Brain microvascular endothelial cell (primary cell): ENCODE results near the gene MTFR1L.

Experiments used
- DNase-seq: peaks from one replicate; pipeline ENCODE4 v3.0.0-alpha.2; 2020
- H3K27ac ChIP-seq: fragments of 250-450 bp; sonication (Bioruptor Pico); 2 replicates; pipeline ENCODE4 v1.5.1; 2020; ENCODE audit warnings: mild to moderate bottlenecking, moderate library complexity
- H3K27me3 ChIP-seq: fragments of 250-450 bp; sonication (Bioruptor Pico); replicated peaks from 2 replicates; pipeline ENCODE4 v1.5.1; 2020; ENCODE audit warnings: mild to moderate bottlenecking
- H3K36me3 ChIP-seq: fragments of 250-450 bp; sonication (Bioruptor Pico); replicated peaks from 2 replicates; pipeline ENCODE4 v1.5.1; 2020; ENCODE audit warnings: mild to moderate bottlenecking
- H3K4me3 ChIP-seq: 2 replicates; pipeline ENCODE4 v1.5.1; 2011; ENCODE audit warnings: low read depth, mild to moderate bottlenecking, control low read depth, low read length, moderate library complexity
- CTCF ChIP-seq: IDR thresholded peaks from 2 replicates; pipeline ENCODE4 v1.5.1; 2011; ENCODE audit warnings: low read depth, mild to moderate bottlenecking, moderate library complexity, low read length, control low read depth, inconsistent platforms; ENCODE audit errors: missing control alignments
- in situ Hi-C: cut with HindIII; loops from 2 replicates; pipeline ENCODE4 v1.10.0; 2017; ENCODE audit warnings: low sequenced_read_pairs, low pct_ligation_motif_present

MTFR1L gene

GRCh38 chr1:25803368-25803767 is 16.4 kb upstream of the MTFR1L start:
- Histone ChIP-seq H3K27ac (no peak overlapping the region), H3K27me3 (no peaks in the 10 kb centered on the region), H3K4me3 (no peak overlapping the region), H3K36me3 (peaks cover 4% of the 10 kb centered on the region)
- no peak for DNase-seq
- in situ Hi-C loops: no loop called here
- TF ChIP-seq CTCF: no peak

- in situ Hi-C loops: no loop called here
- no peak for DNase-seq
- H3K4me3 ChIP-seq: no peak overlapping the region
- peaks cover 13% of the 10 kb centered on the region for H3K36me3 ChIP-seq
- no peak overlapping the region for H3K27ac ChIP-seq
- H3K27me3 ChIP-seq: no peaks in the 10 kb centered on the region
- no peak for TF ChIP-seq CTCF
Observed at GRCh38 chr1:25804244-25804963, 15.3 kb upstream of the MTFR1L start.

- no peak overlapping the region for H3K4me3 ChIP-seq
- H3K27ac ChIP-seq: no peak overlapping the region
- peaks cover 15% of the 10 kb centered on the region for H3K36me3 ChIP-seq
- no peaks in the 10 kb centered on the region for H3K27me3 ChIP-seq
- peak; percentile 24 for TF ChIP-seq CTCF
- in situ Hi-C loops: no loop called here
- no peak for DNase-seq
Observed at GRCh38 chr1:25804964-25805862, 14.5 kb upstream of the MTFR1L start.

GRCh38 chr1:25805863-25806225 is 13.9 kb upstream of the MTFR1L start:
- no peak for DNase-seq
- Histone ChIP-seq H3K27ac (no peak overlapping the region), H3K4me3 (no peak overlapping the region), H3K27me3 (no peaks in the 10 kb centered on the region), H3K36me3 (peaks cover 17% of the 10 kb centered on the region)
- in situ Hi-C loops: no loop called here
- TF ChIP-seq CTCF: no peak

GRCh38 chr1:25806418-25806817 is 13.3 kb upstream of the MTFR1L start:
- H3K36me3 ChIP-seq: peaks cover 17% of the 10 kb centered on the region
- in situ Hi-C loops: no loop called here
- no peak overlapping the region for H3K4me3 ChIP-seq
- TF ChIP-seq CTCF: no peak
- H3K27ac ChIP-seq: no peak overlapping the region
- DNase-seq: no peak
- no peaks in the 10 kb centered on the region for H3K27me3 ChIP-seq
